ENCODE measurements around the gene VPS35L.
"Not testable (repeated sequence)": the region's sequence is repeated elsewhere in the genome, so short reads cannot be mapped to it uniquely, and the experiment has no call there.

VPS35L gene

DNA sequence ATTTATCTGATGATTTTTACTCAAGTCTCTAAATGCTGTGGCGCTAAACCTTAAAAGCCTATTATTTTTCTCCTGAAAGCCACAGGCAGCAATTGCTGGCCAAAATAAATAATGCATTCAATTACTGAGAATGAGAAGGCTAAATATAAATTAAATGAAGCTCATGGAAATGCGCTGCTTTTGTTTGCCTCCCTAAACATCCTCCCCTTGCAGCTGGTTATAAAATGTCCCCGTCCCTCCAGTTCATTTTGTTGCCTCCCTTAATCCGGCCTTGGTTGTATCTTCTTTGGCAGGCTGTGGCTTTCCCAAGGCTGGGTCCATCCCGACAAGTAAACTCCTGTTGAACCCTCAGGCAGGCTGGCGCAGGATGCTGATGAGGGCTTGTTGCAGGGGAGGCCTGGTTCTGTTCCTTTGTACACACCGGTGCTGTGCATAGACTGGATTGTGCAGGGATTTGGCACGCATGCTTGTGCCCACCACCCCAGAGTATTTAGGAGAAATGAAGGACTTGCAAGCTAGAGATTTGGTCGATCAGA lies 99.8 kb downstream of the VPS35L start:
- no peak for DNase-seq

DNA sequence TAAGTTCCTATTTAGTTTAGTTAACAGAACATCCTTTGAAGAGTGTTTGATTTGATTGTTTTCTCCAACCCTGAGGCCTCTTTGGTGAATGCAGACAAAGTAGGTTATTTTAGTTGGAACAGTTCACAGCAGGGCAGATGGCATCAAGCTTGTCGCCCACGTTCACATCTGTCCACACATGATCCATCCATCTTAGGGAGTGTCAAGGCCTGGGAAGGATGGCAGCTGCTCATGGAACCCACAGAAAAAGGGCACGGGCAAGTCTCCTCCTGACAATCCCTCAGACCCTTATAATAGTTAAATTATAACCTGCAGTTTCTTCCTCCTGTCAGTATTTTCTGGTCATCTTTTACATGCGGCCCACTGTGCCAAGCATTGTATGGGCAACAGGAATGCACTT lies 102.3 kb downstream of the VPS35L start:
- DNase-seq: no peak

DNA sequence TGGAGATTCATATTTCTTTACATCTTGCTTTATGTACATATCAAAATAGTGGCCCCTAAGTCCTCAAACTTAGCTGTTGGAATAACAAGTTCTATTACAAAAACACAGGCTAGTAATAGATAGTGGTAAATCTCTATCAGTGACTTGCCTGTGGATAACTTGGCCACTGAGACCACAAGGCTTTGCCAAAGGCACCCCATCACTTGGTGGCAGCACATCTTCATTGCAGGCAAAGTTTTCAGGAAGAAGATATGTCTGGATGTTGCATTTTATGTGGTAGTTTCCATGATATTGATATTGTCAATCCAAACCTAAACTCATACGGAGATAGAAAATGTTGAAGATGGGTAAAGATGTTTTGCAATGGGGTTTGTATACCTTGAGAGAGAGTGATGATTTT lies 104.1 kb downstream of the VPS35L start:
- no peak for DNase-seq

DNA sequence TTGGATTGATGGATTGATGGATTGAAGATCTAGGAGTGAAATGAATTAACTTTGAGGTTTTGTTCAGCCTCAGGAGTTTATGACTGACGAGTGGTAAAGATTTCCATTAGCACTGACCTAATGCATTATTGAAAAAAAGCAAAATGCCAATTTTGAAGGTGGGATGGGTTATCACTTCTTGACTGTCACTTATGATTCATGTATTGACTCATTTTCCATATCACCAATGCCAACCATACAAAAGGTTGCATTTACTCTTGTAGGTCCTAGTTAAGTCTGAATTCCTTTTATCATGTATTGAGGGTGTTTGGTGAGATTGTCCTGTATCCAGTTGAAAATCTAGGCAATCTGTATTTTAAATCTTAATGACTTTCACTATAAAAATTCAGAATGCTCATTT lies 104.9 kb downstream of the VPS35L start:
- no peak for DNase-seq

DNA sequence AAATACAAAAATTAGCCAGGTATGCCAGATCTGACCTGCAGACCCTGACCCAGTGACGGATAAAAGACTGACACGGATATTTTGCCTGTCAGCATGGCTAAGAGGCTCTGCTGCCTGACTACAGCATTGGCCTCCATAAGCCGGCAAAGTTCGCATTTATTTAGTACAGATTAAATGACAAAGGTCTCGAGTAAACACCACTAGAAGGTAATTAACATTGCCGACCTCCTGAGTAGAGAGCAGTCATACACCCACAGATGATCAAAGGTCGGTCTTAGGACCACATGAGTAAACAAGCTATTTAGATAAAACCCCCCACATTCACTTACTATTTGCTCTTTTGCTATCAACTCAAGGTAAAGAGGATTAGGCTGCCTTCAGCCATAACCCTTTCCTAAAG lies 106.8 kb downstream of the VPS35L start:
- DNase-seq: no peak

DNA sequence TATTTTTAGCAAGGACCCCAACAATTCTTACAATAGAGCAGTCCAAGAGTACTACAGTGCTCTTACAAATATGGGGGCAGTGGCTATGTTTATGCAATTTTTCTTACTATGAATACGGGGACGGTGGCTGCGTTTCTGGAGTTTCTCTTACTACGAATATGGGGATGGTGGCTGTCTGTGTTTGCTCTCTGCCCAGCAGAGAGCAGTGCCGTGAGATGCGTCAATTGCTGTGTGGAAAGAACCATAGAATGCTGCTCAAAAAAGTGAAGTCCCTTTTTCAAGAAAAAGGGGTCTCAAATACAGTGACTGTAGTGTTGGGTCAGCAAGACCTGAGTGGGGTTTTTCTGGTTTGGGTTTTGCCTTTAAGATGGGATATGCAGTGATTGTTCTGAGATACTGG lies 108.7 kb downstream of the VPS35L start:
- DNase-seq: no peak

DNA sequence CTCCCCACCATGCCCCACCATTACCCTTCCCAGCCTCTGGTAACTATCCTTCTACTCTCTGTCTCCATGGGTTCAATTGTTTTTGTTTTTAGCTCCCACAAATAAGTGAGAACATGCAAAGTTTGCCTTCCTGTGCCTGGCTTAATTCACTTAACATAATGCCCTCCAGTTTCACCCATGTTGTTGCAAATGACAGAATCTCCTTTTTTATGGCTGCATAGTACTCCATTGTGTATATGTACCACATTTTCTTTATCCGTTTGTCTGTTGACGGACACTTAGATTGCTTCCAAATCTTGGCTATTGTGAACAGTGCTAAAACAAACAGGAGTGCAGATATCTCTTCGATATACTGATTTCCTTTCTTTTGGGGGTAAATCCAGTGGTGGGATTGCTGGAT lies 109.8 kb downstream of the VPS35L start:
- not testable (repeated sequence) for DNase-seq

DNA sequence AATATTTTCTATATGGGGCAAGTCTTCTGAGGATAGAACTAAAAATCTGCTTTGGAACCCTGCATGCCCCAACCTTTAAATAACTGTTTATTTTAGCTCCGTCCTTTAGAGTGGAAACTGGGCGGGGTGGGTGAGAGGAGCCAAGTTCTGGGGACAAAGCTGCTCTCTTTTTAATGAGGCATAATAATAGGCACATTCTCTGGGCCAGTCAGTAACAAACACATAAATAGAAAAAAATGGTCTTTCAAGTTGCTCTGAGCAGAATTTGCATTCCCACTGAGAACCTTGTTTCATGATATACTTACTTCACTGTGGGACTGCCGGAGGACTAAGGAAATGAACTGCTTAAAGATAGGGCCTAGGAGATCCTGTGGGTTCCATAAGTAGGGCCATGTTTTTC lies 111.0 kb downstream of the VPS35L start:
- no peak for DNase-seq

DNA sequence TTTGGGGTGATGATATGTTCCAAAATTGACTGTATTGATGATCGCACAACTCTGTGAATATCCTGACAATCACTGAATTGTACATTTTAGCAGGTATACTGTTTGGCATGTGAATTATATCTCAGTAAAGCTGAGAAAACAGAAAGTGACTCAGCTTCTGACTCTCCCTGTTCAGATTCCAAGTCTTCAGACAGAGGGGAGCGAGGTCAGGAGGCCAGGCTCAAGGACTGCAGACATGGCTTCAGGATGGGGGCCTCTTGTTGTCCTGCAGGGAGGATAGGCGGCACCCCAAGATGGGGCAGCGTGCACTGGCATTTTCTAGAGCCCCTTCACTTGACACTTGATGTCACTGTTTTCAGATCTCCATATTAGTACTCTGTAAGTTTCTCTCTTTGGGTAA lies 116.9 kb downstream of the VPS35L start:
- no peak for DNase-seq

DNA sequence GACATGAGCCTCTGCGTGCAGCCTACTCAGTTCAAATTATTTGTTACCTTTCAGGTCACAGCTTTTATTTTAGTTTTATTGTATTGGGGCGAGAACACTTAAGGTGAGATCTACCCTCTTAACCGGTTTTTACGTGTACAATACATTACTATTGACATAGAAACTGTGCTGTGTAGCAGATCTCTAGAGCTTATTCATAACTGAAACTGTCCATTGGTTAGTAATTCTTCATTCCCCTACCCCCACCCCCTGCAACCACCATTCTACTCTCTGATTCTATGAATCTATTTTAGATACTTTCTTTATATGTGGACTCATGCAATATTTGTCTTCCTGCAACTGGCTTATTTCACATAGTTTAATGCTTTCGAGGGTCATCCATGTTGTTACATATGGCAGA lies 119.0 kb downstream of the VPS35L start:
- DNase-seq: no peak

DNA sequence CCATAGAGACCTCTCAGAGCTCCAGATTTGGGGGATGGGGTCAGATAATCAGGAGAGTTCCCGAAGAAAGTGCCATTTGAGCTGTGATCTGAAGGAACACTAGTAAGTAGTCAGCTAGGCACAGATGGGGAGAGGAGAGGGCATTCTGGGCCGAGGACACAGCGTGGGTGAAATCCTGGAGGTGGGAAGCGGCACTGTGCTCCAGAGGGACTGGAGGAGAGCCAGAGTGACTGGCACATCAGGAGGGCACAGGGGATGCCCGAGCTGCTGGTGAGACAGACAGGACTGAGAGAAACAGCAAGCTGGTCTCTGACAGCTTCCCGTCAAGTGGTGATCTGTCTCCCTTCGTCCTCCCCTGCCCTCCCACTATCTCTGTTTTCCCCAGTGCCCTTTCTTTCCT lies 121.9 kb downstream of the VPS35L start:
- DNase-seq: no peak

DNA sequence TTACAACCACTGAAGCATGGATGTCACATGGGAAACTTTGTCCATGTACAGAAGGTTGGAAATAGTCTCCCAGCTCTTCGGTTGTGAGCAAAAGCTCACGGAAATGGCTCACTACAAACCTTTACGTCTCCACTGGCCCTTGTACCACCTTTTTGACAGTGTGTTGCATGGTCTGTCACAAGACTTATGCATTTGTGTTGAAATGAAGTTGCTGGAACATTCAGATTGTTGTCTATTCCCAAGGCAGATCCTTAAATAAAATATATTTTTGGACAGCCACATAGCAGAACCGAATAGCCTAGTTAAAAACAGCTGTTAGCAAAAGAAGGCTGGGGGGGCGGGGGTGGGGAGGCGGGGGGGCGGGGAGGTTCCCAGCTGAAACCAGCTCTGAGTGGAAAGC lies 123.3 kb downstream of the VPS35L start:
- DNase-seq: no peak

DNA sequence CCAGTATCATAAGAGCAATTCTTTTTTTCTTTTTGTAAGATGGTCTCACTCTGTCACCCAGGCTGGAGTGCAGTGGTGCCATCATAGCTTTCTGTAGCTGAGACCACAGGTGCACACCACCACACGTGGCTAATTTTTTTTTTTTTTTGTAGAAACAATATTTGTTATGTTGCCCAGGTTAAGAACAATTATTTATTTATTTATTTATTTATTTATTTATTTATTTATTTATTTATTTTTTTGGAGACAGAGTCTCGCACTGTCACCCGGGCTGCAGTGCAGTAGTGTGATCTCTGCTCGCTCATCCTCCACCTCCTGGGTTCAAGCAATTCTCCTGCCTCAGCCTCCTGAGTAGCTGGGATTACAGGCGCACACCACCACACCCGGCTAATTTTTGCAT lies 123.8 kb downstream of the VPS35L start:
- DNase-seq: not testable (repeated sequence)

DNA sequence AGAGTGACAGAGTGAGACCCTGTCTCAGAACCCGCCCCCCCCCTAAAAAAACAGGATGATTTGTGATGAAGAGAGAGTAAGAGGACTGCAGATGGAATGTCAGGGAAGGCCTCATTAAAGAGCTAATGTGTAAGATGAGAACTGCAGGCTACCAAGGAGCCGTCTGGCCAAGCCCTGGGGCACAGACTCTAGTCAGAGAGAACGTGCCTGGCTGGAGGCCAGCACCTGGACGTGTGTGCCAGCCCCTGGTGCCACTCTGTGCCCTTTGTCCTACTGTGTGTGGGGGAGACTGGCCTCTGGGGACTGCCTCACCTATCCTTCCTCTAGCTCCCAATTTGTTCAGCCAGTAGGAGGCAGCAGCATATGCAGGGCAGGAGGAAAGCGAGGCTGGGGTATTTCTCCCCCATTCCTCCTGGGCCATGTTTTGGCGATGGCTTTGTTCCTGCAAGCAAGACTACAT lies 125.4 kb downstream of the VPS35L start:
- DNase-seq: no peak

DNA sequence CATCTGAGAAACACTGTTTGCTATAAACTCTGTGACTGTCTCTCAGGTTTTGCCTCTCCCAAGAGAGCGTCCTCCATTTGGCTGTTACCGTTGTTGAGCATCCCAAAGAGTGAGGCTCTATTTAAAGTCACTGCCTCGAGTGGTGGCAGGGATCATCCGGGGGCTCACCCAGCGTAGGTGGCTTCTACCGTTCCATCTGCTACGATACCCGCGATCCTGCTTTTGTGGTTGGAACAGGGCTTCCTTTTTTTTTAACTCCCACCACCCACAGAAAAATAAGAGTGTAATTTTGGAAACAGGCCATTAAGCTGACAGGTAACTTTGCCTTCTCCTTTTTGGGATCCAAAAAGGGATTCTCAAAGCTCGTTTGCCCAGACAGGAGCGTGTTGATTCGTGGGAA lies 126.1 kb downstream of the VPS35L start:
- no peak for DNase-seq

DNA sequence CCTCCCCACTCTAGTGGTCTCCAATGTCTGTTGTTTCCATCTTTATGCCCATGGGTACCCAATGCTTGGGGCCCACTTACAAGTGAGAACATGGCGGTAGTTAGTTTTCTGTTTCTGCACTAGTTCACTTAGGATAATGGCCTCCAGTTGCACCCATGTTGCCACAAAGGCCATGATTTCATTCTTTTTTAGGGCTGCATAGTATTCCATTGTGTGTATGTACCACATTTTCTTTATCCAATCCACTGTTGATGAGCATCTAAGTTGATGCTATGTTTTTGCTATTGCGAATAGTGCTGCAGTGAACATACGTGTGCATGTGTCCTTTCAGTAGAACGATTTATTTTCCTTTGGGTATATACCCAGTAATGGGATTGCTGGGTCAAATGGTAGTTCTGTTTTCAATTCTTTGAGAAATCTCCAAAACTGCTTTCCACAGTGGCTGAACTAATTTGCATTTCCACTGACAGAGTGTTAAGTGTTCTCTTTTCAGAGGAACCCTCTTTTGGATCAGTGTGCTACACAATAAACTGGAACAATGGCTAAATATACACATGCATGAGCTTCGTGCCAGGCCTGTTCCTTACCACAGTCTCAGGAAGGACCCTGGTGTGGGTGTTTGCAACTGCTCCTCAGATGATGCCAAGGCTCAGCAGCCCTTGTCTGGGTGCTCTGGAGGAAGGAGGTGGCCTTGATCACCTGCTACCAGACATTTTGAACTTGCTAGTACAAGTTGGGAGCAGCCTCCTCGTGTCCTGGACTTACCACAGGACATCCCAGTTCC lies 128.1 kb downstream of the VPS35L start:
- DNase-seq: no peak

DNA sequence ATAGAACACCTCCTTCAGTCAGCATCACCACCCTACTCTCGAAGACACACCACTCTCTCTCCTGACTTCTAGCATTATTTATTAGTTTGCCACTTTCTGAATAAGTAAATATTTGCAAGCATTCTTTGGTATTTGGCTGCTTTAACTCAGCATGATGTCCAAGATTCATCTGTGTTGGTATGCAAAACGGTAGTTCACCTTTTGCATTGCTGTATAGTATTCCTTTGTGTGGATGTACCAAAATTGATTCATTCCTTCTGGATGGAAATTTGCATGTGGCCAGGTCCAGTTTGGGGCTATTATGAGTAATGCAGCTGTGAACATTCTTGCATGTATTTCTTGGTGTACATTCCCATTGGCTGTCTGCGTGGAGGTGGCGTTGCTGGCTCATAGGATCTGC lies 129.7 kb downstream of the VPS35L start:
- DNase-seq: no peak

DNA sequence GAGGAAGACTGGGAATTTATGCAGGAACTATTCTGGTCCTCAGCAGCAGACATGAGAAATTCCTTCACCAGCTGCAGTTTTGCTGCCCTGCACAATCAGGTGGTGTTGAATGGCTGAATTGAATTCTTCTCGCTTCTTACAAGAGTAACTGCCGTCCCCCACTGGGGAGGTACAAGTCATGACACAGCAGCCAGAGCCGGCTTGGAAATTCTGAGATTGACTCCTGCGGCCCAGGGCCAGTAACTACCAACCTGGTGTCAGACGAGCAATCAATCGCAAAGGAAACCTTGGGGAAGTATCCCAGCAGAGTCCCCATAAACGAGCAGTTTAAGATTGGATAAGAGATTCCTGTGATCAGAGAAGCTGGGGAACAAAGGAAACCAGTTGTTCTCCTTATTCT lies 131.8 kb downstream of the VPS35L start:
- no peak for DNase-seq

DNA sequence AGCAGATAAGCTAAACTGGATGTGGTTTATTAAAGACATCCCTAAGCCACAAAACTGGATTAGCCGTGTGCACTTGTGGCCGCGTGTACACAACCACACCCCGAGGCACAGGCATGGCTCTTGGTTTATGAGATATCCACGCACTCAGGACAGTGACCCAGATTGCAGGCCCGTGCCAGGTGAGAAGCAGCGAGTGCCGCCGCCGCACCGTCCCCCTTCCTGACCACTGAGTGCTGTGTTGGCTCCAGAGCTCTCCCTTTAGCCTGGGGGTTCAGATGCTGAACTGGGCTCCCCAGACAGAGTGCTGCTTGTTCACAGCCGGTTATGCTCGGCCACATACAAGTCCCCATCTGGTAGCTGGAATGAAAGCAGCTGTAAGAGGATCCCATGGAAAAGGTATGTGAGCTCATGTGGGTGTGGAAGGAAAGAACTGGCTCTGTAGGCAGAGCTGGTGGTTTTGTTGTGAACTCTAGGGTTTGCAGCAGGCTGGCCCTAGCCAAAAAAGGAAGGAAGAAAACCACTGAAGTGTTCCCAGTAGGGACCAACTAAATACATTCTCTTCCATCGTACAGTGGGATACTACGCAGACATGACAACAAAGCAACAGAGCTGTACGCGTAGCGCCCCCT lies 133.0 kb downstream of the VPS35L start:
- no peak for DNase-seq

DNA sequence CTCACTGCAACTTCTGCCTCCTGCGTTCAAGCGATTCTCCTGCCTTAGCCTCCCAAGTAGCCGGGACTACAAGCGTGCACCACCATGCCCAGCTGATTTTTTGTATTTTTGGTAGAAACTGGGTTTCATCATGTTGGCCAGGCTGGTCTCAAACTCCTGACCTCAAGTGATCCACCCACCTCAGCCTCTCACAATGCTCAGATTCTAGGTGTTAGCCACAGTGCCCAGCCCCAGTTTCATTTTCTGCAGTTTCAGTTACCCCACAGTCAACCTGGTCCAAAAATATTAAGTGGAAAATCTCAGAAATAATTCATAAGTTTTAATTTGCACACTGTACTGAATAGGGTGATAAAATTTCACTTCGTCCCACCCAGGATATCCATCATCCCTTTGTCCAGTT lies 133.8 kb downstream of the VPS35L start:
- DNase-seq: no peak

DNA sequence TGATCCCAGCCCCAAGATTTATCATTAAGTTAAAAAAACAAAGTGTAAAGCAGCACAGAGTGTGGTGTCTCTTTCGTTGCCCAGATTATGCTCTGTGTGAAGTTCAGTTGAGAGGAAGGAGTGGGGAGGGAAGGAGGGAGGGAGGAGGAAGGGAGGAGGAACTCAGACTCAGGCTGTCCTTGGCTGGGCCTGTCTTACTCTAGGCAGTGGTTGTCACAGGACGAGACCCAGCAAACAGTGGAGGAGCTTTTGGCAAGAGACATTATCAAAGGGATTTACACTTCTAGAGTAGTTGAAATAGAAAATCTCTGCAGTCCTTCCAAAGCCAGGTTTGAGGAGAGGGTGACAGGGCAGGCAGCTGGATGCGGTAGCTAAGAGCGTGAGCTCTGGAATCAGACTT lies 134.7 kb downstream of the VPS35L start:
- DNase-seq: no peak

DNA sequence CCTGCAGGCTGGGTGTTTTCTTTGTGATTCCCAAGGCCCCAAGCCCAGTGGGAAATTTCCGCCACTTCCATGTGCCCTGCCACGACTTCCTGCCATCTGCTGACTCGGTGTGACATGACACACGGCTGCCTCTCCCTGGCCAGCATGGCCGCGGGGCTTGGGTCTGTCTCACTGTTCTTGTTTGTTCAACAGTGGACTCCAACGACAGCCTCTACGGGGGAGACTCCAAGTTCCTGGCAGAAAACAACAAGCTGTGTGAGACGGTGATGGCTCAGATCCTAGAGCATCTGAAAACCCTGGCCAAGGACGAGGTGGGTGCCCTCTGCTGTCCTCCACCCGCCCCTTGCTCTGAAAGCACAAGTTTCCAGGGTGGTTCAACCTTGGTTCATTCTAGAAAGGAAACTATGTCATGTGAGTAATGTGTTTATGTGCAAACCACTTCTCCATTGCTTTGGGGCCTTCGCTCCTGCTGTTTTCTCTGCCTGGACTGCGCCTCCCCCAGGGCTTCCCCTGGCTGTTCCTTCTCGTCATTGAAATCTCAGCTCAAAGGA lies 135.7 kb downstream of the VPS35L start:
- no peak for DNase-seq

DNA sequence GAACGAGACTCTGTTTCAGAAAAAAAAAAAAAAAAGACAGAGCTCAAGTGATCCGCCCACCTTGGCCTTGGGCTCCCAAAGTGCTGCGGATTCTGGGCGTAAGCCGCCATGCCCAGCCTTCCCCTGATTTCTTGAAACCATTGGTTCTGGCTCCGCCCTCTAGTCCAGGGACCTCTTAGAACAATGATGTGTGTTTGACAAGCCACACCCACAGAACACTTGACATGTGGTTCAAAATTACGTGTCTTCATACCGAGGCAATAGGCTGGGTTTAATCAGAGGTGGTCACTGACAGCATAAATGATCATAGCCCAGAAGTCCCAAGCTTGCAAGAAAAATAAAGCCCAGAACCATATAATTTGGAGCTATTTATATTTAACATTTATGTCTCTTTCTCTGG lies 139.5 kb downstream of the VPS35L start:
- no peak for DNase-seq

DNA sequence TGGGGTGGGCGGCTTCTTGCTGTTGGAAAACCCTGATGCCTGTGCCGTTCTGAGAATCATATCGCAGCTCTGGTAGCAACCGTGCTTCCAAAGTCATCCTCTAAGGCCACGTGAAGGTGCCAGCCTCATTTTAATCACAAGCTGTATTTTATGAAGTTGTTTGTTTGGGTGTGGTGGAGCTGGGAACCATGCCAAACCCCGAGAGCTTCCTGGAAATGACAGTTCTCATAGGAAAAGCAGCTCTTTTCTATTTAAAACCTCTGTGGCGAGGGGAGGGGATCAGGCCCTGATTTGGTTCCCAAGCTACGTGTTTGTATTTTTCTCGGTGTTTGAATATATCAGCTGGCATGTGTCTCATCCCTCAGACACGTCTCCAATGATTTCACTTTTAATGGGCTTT lies 140.8 kb downstream of the VPS35L start:
- DNase-seq: peak; percentile 58

Data from NCI-H510A (cell line).